HepG2 (cell line): ENCODE data around the gene RSBN1L. TPM values are rescaled to one million over a fixed set of nuclear protein-coding genes. Genes with fewer than 3 reads are reported as not detected.
A peak's percentile ranks its signal among the peaks of the same experiment; 100 is the strongest.

ENCODE experiments used
- CBX1 ChIP-seq: IDR thresholded peaks from one replicate; pipeline ENCODE4 v1.6.1; 2016; ENCODE audit warnings: antibody characterized with exemption, low read depth
- CCDC6 ChIP-seq: sonication (generic); formaldehyde crosslinking; IDR thresholded peaks from 2 replicates; pipeline ENCODE4 v1.8.1; 2022; ENCODE audit warnings: mild to moderate bottlenecking, missing genetic modification reagents, moderate library complexity
- KDM1A ChIP-seq: IDR thresholded peaks from 2 replicates; pipeline ENCODE4 v1.6.1; 2016; ENCODE audit warnings: missing compliant biosample characterization
- NFKB2 ChIP-seq: sonication (generic); formaldehyde crosslinking; IDR thresholded peaks from 2 replicates; pipeline ENCODE4 v1.4.0; 2020; ENCODE audit warnings: missing genetic modification reagents, borderline replicate concordance
- NFKBIZ ChIP-seq: IDR thresholded peaks from 2 replicates; pipeline ENCODE4 v1.6.1; 2018; ENCODE audit warnings: missing genetic modification reagents, missing compliant biosample characterization
- PCBP2 ChIP-seq: fragments of 200-400 bp; formaldehyde crosslinking; optimal IDR thresholded peaks from 2 replicates; pipeline ENCODE3; 2018; ENCODE audit warnings: low read length, low read depth; ENCODE audit not compliant: poor library complexity, severe bottlenecking
- PHB2 ChIP-seq: fragments of 450-650 bp; IDR thresholded peaks from 2 replicates; pipeline ENCODE4 v1.6.1; 2018; ENCODE audit not compliant: partially characterized antibody
- SMARCC2 ChIP-seq: fragments of 450-650 bp; IDR thresholded peaks from 2 replicates; pipeline ENCODE4 v1.6.1; 2017; ENCODE audit warnings: antibody characterized with exemption, mild to moderate bottlenecking
- ZNF143 ChIP-seq: sonication (generic); formaldehyde crosslinking; IDR thresholded peaks from 2 replicates; pipeline ENCODE4 v1.4.0; 2020; ENCODE audit warnings: missing genetic modification reagents
- ZNF251 ChIP-seq: sonication (generic); formaldehyde crosslinking; IDR thresholded peaks from 2 replicates; pipeline ENCODE4 v1.9.0; 2021; ENCODE audit warnings: mild to moderate bottlenecking, missing genetic modification reagents
- ZNF569 ChIP-seq: sonication (generic); formaldehyde crosslinking; IDR thresholded peaks from 2 replicates; pipeline ENCODE4 v1.5.0; 2020; ENCODE audit warnings: mild to moderate bottlenecking, missing genetic modification reagents, moderate library complexity, borderline replicate concordance
- polyA plus RNA-seq, 8 experiments: library from polyadenylated mRNA; depleted of rRNA in 3 of 8; stranded (reverse) in 7 of 8; unstranded in 1 of 8; fragments of >200 nt; fragmentation: Illumina TruSeq in 4 of 8; extraction: Trizol in 4 of 8; gene quantifications; 2 replicates each; pipeline versions ENCODE4 v1.2.1 to v1.2.3, GENCODE V29; 2011 to 2016; ENCODE audit warnings: low read depth in 4 of 8, missing spikeins in 1 of 8, mixed read lengths in 1 of 8; ENCODE audit not compliant: insufficient read depth in 1 of 8
- total RNA-seq, 5 experiments: library from RNA; depleted of rRNA; stranded (reverse); fragments of >200 nt; fragmentation: Illumina TruSeq; extraction: Trizol; gene quantifications; 2 replicates each; pipeline ENCODE4 v1.2.3, GENCODE V29; 2016; ENCODE audit warnings: low read depth in 1 of 5
- TF ChIP-seq, protein P1 (sequence below): sonication (generic); formaldehyde crosslinking; IDR thresholded peaks from 2 replicates; pipeline ENCODE4 v1.4.0; 2020; ENCODE audit warnings: missing genetic modification reagents
- TF ChIP-seq, protein P2 (sequence below): sonication (generic); formaldehyde crosslinking; IDR thresholded peaks from 2 replicates; pipeline ENCODE4 v1.8.1; 2023; ENCODE audit warnings: missing genetic modification reagents, inconsistent platforms, borderline replicate concordance
- TF ChIP-seq, protein P3 (sequence below): sonication (generic); formaldehyde crosslinking; IDR thresholded peaks from 2 replicates; pipeline ENCODE4 v1.9.0; 2022; ENCODE audit warnings: low read depth, missing genetic modification reagents
- TF ChIP-seq, protein P4 (sequence below): sonication (generic); formaldehyde crosslinking; IDR thresholded peaks from 2 replicates; pipeline ENCODE4 v1.4.0; 2020; ENCODE audit warnings: missing genetic modification reagents, borderline replicate concordance
- TF ChIP-seq, protein P5 (sequence below): sonication (generic); formaldehyde crosslinking; IDR thresholded peaks from 2 replicates; pipeline ENCODE4; 2020; ENCODE audit warnings: missing genetic modification reagents, mild to moderate bottlenecking, borderline replicate concordance

The RSBN1L gene
- total and polyA plus RNA-seq, 2 of the 13 experiments (the other 11 are each of a cell fraction or from before 2014, with no cell fraction given), result 7.7 to 21.3 TPM

DNA sequence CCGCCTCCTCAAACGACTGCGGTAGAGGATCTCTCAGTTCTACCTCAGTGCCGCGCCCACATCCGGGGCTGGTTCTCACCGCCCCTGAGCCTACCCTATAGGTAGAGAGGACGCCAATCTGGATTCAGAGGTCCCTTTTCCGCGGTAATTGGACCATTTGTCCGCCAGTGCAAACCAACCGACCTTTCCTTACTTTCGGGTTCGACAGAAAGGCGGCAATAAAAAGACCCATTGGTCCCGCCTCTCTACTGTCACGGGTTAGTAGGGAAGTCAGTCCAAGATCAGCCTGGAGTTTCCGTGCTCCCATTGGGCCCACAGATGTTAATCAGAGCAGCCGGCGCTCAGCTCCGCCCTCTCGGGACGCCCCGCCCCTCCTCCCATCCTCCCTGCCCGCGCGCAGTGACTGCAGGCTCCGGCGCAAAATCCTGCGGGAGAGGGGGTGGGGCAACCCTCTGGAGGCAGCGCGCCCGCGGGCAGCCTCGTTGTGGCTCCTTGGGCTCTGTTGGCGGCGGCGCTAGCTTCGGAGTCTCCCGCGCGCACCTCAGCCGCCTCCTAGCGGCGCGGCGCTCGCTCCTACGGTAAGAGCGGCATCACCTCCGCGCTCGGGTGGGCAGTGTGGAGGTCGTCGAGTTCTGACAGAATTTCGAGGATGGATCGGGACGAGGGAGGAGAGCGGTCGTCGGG, 102.3 kb downstream of the RSBN1L start, which contains the start of the genes PHTF2 and TMEM60 (continued):
- TF ChIP-seq, protein P1, sequence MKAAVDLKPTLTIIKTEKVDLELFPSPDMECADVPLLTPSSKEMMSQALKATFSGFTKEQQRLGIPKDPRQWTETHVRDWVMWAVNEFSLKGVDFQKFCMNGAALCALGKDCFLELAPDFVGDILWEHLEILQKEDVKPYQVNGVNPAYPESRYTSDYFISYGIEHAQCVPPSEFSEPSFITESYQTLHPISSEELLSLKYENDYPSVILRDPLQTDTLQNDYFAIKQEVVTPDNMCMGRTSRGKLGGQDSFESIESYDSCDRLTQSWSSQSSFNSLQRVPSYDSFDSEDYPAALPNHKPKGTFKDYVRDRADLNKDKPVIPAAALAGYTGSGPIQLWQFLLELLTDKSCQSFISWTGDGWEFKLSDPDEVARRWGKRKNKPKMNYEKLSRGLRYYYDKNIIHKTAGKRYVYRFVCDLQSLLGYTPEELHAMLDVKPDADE, result no peak
- no peak for TF ChIP-seq KDM1A (CRISPR knock-in tag)
- TF ChIP-seq NFKBIZ (CRISPR knock-in tag), result peak; percentile 49; the same call in 1 of the 2 replicates
- no peak for TF ChIP-seq ZNF251 (CRISPR knock-in tag)
- peak; percentile 18; the same call in 1 of the 2 replicates for TF ChIP-seq NFKB2 (CRISPR knock-in tag)
- no peak; the same call in 1 of the 2 replicates for TF ChIP-seq ZNF569 (CRISPR knock-in tag)
- TF ChIP-seq, protein P2, sequence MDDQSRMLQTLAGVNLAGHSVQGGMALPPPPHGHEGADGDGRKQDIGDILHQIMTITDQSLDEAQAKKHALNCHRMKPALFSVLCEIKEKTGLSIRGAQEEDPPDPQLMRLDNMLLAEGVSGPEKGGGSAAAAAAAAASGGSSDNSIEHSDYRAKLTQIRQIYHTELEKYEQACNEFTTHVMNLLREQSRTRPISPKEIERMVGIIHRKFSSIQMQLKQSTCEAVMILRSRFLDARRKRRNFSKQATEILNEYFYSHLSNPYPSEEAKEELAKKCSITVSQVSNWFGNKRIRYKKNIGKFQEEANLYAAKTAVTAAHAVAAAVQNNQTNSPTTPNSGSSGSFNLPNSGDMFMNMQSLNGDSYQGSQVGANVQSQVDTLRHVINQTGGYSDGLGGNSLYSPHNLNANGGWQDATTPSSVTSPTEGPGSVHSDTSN (CRISPR knock-in tag), result peak; percentile 97
- TF ChIP-seq PCBP2, result no peak
- TF ChIP-seq CCDC6 (CRISPR knock-in tag), result peak; percentile 65; the same call in 1 of the 2 replicates
- no peak for TF ChIP-seq ZNF143 (CRISPR knock-in tag)
- TF ChIP-seq CBX1, result peak; percentile 2
- no peak for TF ChIP-seq SMARCC2
- no peak for TF ChIP-seq PHB2
- TF ChIP-seq, protein P3, sequence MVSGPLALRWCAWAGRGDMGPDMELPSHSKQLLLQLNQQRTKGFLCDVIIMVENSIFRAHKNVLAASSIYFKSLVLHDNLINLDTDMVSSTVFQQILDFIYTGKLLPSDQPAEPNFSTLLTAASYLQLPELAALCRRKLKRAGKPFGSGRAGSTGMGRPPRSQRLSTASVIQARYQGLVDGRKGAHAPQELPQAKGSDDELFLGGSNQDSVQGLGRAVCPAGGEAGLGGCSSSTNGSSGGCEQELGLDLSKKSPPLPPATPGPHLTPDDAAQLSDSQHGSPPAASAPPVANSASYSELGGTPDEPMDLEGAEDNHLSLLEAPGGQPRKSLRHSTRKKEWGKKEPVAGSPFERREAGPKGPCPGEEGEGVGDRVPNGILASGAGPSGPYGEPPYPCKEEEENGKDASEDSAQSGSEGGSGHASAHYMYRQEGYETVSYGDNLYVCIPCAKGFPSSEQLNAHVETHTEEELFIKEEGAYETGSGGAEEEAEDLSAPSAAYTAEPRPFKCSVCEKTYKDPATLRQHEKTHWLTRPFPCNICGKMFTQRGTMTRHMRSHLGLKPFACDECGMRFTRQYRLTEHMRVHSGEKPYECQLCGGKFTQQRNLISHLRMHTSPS (CRISPR knock-in tag), result 0 out of 2 replicates have a peak, but pooled peaks have one; percentile 17
- TF ChIP-seq, protein P4, sequence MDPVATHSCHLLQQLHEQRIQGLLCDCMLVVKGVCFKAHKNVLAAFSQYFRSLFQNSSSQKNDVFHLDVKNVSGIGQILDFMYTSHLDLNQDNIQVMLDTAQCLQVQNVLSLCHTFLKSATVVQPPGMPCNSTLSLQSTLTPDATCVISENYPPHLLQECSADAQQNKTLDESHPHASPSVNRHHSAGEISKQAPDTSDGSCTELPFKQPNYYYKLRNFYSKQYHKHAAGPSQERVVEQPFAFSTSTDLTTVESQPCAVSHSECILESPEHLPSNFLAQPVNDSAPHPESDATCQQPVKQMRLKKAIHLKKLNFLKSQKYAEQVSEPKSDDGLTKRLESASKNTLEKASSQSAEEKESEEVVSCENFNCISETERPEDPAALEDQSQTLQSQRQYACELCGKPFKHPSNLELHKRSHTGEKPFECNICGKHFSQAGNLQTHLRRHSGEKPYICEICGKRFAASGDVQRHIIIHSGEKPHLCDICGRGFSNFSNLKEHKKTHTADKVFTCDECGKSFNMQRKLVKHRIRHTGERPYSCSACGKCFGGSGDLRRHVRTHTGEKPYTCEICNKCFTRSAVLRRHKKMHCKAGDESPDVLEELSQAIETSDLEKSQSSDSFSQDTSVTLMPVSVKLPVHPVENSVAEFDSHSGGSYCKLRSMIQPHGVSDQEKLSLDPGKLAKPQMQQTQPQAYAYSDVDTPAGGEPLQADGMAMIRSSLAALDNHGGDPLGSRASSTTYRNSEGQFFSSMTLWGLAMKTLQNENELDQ (CRISPR knock-in tag), result no peak
- TF ChIP-seq, protein P5, sequence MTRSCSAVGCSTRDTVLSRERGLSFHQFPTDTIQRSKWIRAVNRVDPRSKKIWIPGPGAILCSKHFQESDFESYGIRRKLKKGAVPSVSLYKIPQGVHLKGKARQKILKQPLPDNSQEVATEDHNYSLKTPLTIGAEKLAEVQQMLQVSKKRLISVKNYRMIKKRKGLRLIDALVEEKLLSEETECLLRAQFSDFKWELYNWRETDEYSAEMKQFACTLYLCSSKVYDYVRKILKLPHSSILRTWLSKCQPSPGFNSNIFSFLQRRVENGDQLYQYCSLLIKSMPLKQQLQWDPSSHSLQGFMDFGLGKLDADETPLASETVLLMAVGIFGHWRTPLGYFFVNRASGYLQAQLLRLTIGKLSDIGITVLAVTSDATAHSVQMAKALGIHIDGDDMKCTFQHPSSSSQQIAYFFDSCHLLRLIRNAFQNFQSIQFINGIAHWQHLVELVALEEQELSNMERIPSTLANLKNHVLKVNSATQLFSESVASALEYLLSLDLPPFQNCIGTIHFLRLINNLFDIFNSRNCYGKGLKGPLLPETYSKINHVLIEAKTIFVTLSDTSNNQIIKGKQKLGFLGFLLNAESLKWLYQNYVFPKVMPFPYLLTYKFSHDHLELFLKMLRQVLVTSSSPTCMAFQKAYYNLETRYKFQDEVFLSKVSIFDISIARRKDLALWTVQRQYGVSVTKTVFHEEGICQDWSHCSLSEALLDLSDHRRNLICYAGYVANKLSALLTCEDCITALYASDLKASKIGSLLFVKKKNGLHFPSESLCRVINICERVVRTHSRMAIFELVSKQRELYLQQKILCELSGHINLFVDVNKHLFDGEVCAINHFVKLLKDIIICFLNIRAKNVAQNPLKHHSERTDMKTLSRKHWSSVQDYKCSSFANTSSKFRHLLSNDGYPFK (CRISPR knock-in tag), result no peak; the same call in 1 of the 2 replicates
